Regular cardiac myocyte (primary cell): ENCODE results near the gene ZSCAN12. TPM values are rescaled to one million over a fixed set of nuclear protein-coding genes. Genes with fewer than 3 reads are reported as not detected.

Experiments used
- total RNA-seq: library from RNA; depleted of rRNA; stranded (reverse); fragments of >200 nt; gene quantifications from 2 replicates; pipeline ENCODE4 v1.2.3, GENCODE V29; 2014

Gene ZSCAN12
- total RNA-seq = 5.8 and 7.0 TPM in 2 replicates

DNA sequence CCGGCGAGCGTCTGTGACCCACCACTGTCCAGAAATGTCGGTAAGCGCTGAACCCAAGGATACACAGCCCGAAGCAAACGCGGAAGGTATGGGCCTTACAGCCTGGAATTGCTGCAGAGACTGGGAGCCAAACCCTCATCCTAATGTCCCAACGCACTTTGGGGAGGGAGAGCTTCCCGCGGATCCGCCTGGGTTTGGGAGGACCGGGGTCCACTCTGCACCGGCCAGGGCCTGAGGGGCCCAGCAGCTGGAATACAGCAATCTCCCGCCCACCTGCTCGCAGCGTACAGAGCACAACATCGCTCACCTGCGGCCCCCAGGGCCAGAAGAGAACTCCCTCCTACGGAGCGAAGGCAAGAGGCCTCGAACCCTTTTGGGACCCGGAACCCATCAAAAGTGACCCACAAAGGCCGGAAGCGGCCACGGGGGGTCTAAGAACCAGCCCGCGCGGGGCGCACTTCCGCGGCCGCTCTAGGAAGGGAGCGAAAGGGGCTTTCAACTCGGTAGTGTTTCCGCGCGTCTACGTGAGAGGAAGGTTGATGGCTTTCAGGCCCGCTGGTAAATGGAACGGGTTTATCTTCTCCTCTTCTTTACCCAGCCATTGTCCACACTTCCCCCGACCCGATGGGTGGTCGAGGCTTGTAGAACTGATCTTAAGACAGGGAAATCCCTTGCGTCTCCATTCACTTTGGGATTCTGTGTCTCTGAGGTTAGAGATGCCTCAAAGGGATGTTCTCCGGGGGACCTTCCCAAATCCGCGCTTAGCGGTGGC lies at the start of gene ZSCAN12:
Gene ZSCAN12 (minus strand): TSS at position 398 of the 772 bp plus-strand sequence. CDS start 1,342 bp downstream, outside the sequence.

DNA sequence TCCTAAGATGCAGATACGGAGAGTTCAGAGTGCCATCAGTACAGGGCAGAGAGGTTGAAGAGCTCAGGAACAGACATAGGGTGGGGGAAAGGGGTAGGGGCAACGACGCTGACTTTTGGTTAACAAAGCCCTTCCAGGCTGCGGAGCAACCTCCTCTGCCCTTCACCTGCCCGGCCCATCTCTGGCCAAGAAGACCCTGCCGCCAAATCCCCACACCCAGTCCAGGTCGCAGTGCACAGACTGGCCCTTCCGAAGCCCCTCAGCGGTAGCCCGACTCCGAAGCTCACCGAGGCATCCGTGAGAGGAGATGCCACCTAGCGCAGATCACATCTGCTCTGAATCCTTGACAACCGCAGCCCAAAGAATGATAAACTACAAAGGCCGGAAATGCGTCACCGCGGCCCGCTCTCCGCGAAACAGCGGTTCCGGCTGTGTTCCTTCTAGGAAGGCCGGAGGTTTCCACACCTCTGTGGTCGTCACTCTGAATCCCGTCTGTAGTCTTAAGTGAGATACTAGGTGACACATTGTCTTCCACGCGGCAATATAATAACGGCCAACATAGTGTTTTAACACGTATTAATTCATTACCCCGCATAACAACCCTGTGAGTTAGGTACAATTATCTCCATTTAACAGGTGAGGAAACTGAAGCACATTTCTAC lies 43.7 kb upstream of the ZSCAN12 start, which contains the start of gene ZSCAN23:
Gene ZSCAN23 (minus strand): TSS at position 380 of the 662 bp plus-strand sequence. CDS start 7,225 bp downstream, outside the sequence.

GRCh38 chr6:28349892-28350737 lies 49.4 kb downstream of the ZSCAN12 start, which contains the start of gene ZKSCAN3:
Gene ZKSCAN3 (plus strand): TSS chr6:28349947. CDS start chr6:28359587, 9,640 bp downstream.

GRCh38 chr6:28335564-28336283 lies 63.8 kb downstream of the ZSCAN12 start, which contains the start of gene ZSCAN31:
Gene ZSCAN31 (minus strand): TSS chr6:28336148. CDS start chr6:28329683, 6,465 bp downstream.

Other genes starting within 250 kb of the ZSCAN12 start
- 9.8 and 12.1 TPM in 2 replicates for gene ZSCAN9, start 174.5 kb downstream of the ZSCAN12 start, total RNA-seq
- gene ZKSCAN4, start 147.5 kb downstream of the ZSCAN12 start, total RNA-seq = 4.8 and 6.2 TPM in 2 replicates
- 2.1 and 3.1 TPM in 2 replicates for gene NKAPL, start 140.4 kb downstream of the ZSCAN12 start, total RNA-seq
- 12.3 and 20.6 TPM in 2 replicates for gene ZSCAN26, start 132.6 kb downstream of the ZSCAN12 start, total RNA-seq
- 4.8 and 6.5 TPM in 2 replicates for gene PGBD1, start 118.2 kb downstream of the ZSCAN12 start, total RNA-seq
- 9.2 and 15.8 TPM in 2 replicates for gene ZSCAN31, start 63.6 kb downstream of the ZSCAN12 start, total RNA-seq
- gene ZKSCAN3, start 49.8 kb downstream of the ZSCAN12 start, total RNA-seq = 4.2 and 5.4 TPM in 2 replicates
- gene ZSCAN23, start 43.7 kb upstream of the ZSCAN12 start, total RNA-seq = 1.9 and 3.9 TPM in 2 replicates
- gene GPX6, start 116.0 kb upstream of the ZSCAN12 start, total RNA-seq = not detected in 2 replicates
- gene GPX5, start 126.1 kb upstream of the ZSCAN12 start, total RNA-seq = not detected in 2 replicates